GM23338 (cell line): ENCODE results near the gene FCGBP.

Experiments
- CTCF ChIP-seq, 2 experiments: fragments of 200-600 bp in 1 of 2; sonication (generic) in 1 of 2; conservative IDR thresholded peaks; 2 replicates each; pipeline versions ENCODE4 v1.5.1 to v1.6.1; 2016 to 2017; ENCODE audit warnings: antibody characterized with exemption in 2 of 2, low read depth in 2 of 2, mild to moderate bottlenecking in 2 of 2, moderate library complexity in 1 of 2
- EZH2phosphoT487 ChIP-seq: fragments of 200-600 bp; sonication (generic); IDR thresholded peaks from one replicate; pipeline ENCODE4 v1.8.1; 2018; ENCODE audit warnings: antibody characterized with exemption; ENCODE audit not compliant: unreplicated experiment
- NANOG ChIP-seq: IDR thresholded peaks from 2 replicates; pipeline ENCODE4 v1.6.1; 2016; ENCODE audit warnings: antibody characterized with exemption, borderline replicate concordance
- POLR2AphosphoS5 ChIP-seq: IDR thresholded peaks from 2 replicates; pipeline ENCODE4 v1.6.1; 2016; ENCODE audit warnings: antibody characterized with exemption, low read depth

GRCh38 chr19:39916236-39916635 lies 18.2 kb downstream of the FCGBP start:
- TF ChIP-seq EZH2phosphoT487 (no peak), NANOG (no peak), CTCF (conservative IDR thresholded peaks at IDR 0.05; ENCODE audit: low read depth in 2 of 2) (no peak), POLR2AphosphoS5 (no peak)
